Measurements from ENCODE around the gene MBNL2.

GRCh38 chr13:97330448-97330847 lies 108.3 kb downstream of the MBNL2 start:
- no peak for TF ChIP-seq CTCF (IDR thresholded peaks at IDR 0.05)
- TF ChIP-seq POLR2A (IDR thresholded peaks at IDR 0.05) = no peak
- no peak for TF ChIP-seq POLR2AphosphoS5 (IDR thresholded peaks at IDR 0.05)

Measured in breast epithelium (tissue), 3 donors.